Caco-2 (cell line): Measurements from ENCODE around the gene BHLHA9. TPM values are rescaled to one million over a fixed set of nuclear protein-coding genes. Genes with fewer than 3 reads are reported as not detected.
"Not testable (repeated sequence)": the region's sequence is repeated elsewhere in the genome, so short reads cannot be mapped to it uniquely, and the experiment has no call there.

Experiments used
- BruUV-seq: library from RNA; stranded (reverse); fragments of 400-500 nt; replicated peaks from 2 replicates; lab custom pipeline; 2021; lab: Mats Ljungman, UMichigan
- CTCF ChIA-PET: fragments of 300-600 bp; sonication (Branson Sonifier 250); formaldehyde crosslinking; loops from one replicate; lab custom pipeline; 2022; ENCODE audit warnings: antibody characterized with exemption; lab: Charles Lee
- POLR2A ChIA-PET: fragments of 300-600 bp; sonication (Branson Sonifier 250); formaldehyde crosslinking; loops from one replicate; lab custom pipeline; 2022; ENCODE audit warnings: antibody characterized with exemption; lab: Charles Lee
- DNase-seq, 2 experiments: peaks; one replicate each; pipeline versions ENCODE4 v3.0.0 to v3.0.0-alpha.2; 2020 to 2022
- H3K27me3 ChIP-seq: replicated peaks from 2 replicates; pipeline ENCODE4 v1.6.0; 2011; ENCODE audit warnings: low read length; ENCODE audit not compliant: control insufficient read depth, insufficient read depth
- H3K36me3 ChIP-seq: 2 replicates; pipeline ENCODE4 v1.5.1; 2011; ENCODE audit warnings: low read length; ENCODE audit not compliant: control insufficient read depth, insufficient read depth
- H3K4me1 ChIP-seq: fragments of 250-450 bp; sonication (Bioruptor Pico); 2 replicates; pipeline ENCODE4 v1.5.1; 2020; ENCODE audit warnings: mild to moderate bottlenecking
- H3K4me3 ChIP-seq: 2 replicates; pipeline ENCODE4 v1.5.1; 2011; ENCODE audit warnings: low read depth, mild to moderate bottlenecking, control low read depth, low read length
- H3K9me3 ChIP-seq: fragments of 250-450 bp; sonication (Bioruptor Pico); 2 replicates; pipeline ENCODE4 v1.5.1; 2020; ENCODE audit warnings: mild to moderate bottlenecking, moderate library complexity
- H3K27ac Mint-ChIP-seq: one replicate; pipeline ENCODE4 v1.8.0; 2022; ENCODE audit warnings: mixed read lengths; ENCODE audit not compliant: unreplicated experiment
- H3K27me3 Mint-ChIP-seq: one replicate; pipeline ENCODE4 v1.8.0; 2022; ENCODE audit warnings: mixed read lengths; ENCODE audit not compliant: insufficient read depth, unreplicated experiment
- H3K36me3 Mint-ChIP-seq: one replicate; pipeline ENCODE4 v1.8.0; 2022; ENCODE audit warnings: mild to moderate bottlenecking, mixed read lengths; ENCODE audit not compliant: insufficient read depth, unreplicated experiment
- H3K4me1 Mint-ChIP-seq: one replicate; pipeline ENCODE4 v1.8.0; 2022; ENCODE audit warnings: low read depth, mixed read lengths; ENCODE audit not compliant: unreplicated experiment
- H3K4me3 Mint-ChIP-seq: one replicate; pipeline ENCODE4 v1.8.0; 2022; ENCODE audit warnings: mild to moderate bottlenecking, moderate library complexity, mixed read lengths; ENCODE audit not compliant: unreplicated experiment
- H3K9me3 Mint-ChIP-seq: one replicate; pipeline ENCODE4 v1.8.0; 2022; ENCODE audit warnings: mixed read lengths; ENCODE audit not compliant: unreplicated experiment
- intact Hi-C: fragments of 100-400 bp; cut with micrococcal nuclease; formaldehyde crosslinking; loops from one replicate; pipeline ENCODE4 v1.10.0; 2022; ENCODE audit not compliant: unreplicated experiment
- total RNA-seq: library from RNA; stranded (reverse); gene quantifications from 2 replicates; pipeline ENCODE4 v1.2.3, GENCODE V29; 2022
- TF ChIP-seq, protein P1 (sequence below), 2 experiments: fragments of 200-600 bp in 1 of 2; IDR thresholded peaks; 1 replicate in 1 of 2; 2 replicates in 1 of 2; pipeline versions ENCODE4 v1.5.1 to v1.8.0; 2011 to 2022; ENCODE audit warnings: antibody characterized with exemption in 1 of 2, control low read depth in 1 of 2, inconsistent platforms in 1 of 2, low read depth in 1 of 2, low read length in 1 of 2, mild to moderate bottlenecking in 1 of 2, moderate library complexity in 1 of 2; ENCODE audit not compliant: insufficient read depth in 1 of 2, severe bottlenecking in 1 of 2, unreplicated experiment in 1 of 2

Gene BHLHA9
- total RNA-seq, 1 experiment from 2014 or later, result not detected

- no peaks in the 10 kb centered on the region for H3K9me3 Mint-ChIP-seq
- no peak overlapping the region for H3K4me3 ChIP-seq
- no peaks in the 10 kb centered on the region for H3K36me3 Mint-ChIP-seq
- H3K27me3 Mint-ChIP-seq, result peaks cover 5% of the 10 kb centered on the region
- H3K27me3 ChIP-seq, result no peaks in the 10 kb centered on the region
- ChIA-PET CTCF (no interaction called here), POLR2A (no interaction called here)
- no peak overlapping the region for H3K4me3 Mint-ChIP-seq
- H3K27ac Mint-ChIP-seq, result no peak overlapping the region
- TF ChIP-seq, protein P1, sequence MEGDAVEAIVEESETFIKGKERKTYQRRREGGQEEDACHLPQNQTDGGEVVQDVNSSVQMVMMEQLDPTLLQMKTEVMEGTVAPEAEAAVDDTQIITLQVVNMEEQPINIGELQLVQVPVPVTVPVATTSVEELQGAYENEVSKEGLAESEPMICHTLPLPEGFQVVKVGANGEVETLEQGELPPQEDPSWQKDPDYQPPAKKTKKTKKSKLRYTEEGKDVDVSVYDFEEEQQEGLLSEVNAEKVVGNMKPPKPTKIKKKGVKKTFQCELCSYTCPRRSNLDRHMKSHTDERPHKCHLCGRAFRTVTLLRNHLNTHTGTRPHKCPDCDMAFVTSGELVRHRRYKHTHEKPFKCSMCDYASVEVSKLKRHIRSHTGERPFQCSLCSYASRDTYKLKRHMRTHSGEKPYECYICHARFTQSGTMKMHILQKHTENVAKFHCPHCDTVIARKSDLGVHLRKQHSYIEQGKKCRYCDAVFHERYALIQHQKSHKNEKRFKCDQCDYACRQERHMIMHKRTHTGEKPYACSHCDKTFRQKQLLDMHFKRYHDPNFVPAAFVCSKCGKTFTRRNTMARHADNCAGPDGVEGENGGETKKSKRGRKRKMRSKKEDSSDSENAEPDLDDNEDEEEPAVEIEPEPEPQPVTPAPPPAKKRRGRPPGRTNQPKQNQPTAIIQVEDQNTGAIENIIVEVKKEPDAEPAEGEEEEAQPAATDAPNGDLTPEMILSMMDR (IDR thresholded peaks at IDR 0.05; ENCODE audit: insufficient read depth in 1 of 2, low read depth in 1 of 2, low read length in 1 of 2, severe bottlenecking in 1 of 2, unreplicated experiment in 1 of 2), result no peak
- BruUV-seq, result no TSS peak
- no peaks in the 10 kb centered on the region for H3K36me3 ChIP-seq
- no peaks in the 10 kb centered on the region for H3K4me1 ChIP-seq
- no peak for DNase-seq
- no peaks in the 10 kb centered on the region for H3K4me1 Mint-ChIP-seq
- no peaks in the 10 kb centered on the region for H3K9me3 ChIP-seq
- intact Hi-C loops, result no loop called here
These were observed 34.3 kb downstream of the BHLHA9 start for GRCh38 chr17:1304522-1304921.

- CTCF ChIA-PET, result no interaction called here
- BruUV-seq, result no TSS peak
These were observed 34.8 kb downstream of the BHLHA9 start for GRCh38 chr17:1304962-1305563.

DNA sequence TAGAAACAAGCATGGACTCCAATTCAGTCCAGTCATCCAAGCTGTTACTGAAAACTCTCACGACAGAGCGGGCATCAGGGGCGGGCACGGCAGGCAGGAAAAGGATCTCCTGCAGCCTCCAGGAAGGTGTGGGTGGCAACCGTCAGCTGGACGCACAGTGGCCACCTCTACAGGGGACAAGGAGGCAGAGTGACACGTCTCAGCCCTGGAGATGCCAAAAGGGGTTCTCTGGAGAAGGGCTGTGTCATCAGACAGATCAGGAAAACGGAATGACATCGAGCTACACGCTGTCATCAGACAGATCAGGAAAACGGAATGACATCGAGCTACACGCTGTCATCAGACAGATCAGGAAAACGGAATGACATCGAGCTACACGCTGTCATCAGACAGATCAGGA, 37.6 kb downstream of the BHLHA9 start:
- H3K9me3 Mint-ChIP-seq, H3K36me3 Mint-ChIP-seq, H3K36me3 ChIP-seq, H3K27me3 ChIP-seq, H3K9me3 ChIP-seq, CTCF ChIA-PET, BruUV-seq, H3K27ac Mint-ChIP-seq, intact Hi-C loops, H3K27me3 Mint-ChIP-seq, H3K4me1 Mint-ChIP-seq, DNase-seq, H3K4me3 ChIP-seq, H3K4me1 ChIP-seq, POLR2A ChIA-PET, H3K4me3 Mint-ChIP-seq: not testable (repeated sequence)

More at GRCh38 chr17:1304962-1305563, 34.8 kb downstream of the BHLHA9 start:
- POLR2A ChIA-PET, result no interaction called here
- Histone ChIP-seq H3K4me3 (no peak overlapping the region), H3K9me3 (no peaks in the 10 kb centered on the region), H3K4me1 (no peaks in the 10 kb centered on the region), H3K36me3 (no peaks in the 10 kb centered on the region), H3K27me3 (no peaks in the 10 kb centered on the region)
- TF ChIP-seq, protein P1 (IDR thresholded peaks at IDR 0.05; ENCODE audit: insufficient read depth in 1 of 2, low read depth in 1 of 2, low read length in 1 of 2, severe bottlenecking in 1 of 2, unreplicated experiment in 1 of 2), result no peak
- H3K27ac Mint-ChIP-seq, result no peak overlapping the region
- DNase-seq, result no peak
- no peaks in the 10 kb centered on the region for H3K36me3 Mint-ChIP-seq
- intact Hi-C loops, result no loop called here
- no peak overlapping the region for H3K4me3 Mint-ChIP-seq
- H3K4me1 Mint-ChIP-seq, result no peaks in the 10 kb centered on the region
- H3K9me3 Mint-ChIP-seq, result no peaks in the 10 kb centered on the region
- peaks cover 5% of the 10 kb centered on the region for H3K27me3 Mint-ChIP-seq
